ENCODE measurements around the gene RIMS1. TPM values are rescaled to one million over a fixed set of nuclear protein-coding genes. Genes with fewer than 3 reads are reported as not detected.
A peak's percentile ranks its signal among the peaks of the same experiment; 100 is the strongest.

Gene RIMS1
- total and polyA plus RNA-seq, 4 donors = 0.14 to 5.7 (median 1.6) TPM

- no peaks in the 10 kb centered on the region for H3K4me1 ChIP-seq (ENCODE audit: control insufficient read depth in 5 of 5, insufficient read depth in 5 of 5, low read length in 5 of 5)
- 42 to 67% methylated on average over 2 of the region's 2 CpGs for WGBS, 2 donors
- no peak for ATAC-seq (ENCODE audit: insufficient read depth, low FRiP score)
- H3K9me3 ChIP-seq (ENCODE audit: control insufficient read depth in 4 of 4, insufficient read depth in 3 of 4, low read length in 3 of 4) = no peaks in the 10 kb centered on the region
- H3K9ac ChIP-seq (ENCODE audit: insufficient read depth in 1 of 2, low read length in 2 of 2) = no peak overlapping the region
- no peak for TF ChIP-seq CTCF (IDR thresholded peaks at IDR 0.05; ENCODE audit: control extremely low read depth, extremely low read depth)
- H3K27ac ChIP-seq (ENCODE audit: low read depth in 1 of 2, low read length in 1 of 2) = no peak overlapping the region
- H3K36me3 ChIP-seq (ENCODE audit: control insufficient read depth in 4 of 4, insufficient read depth in 4 of 4, low read length in 4 of 4) = no peaks in the 10 kb centered on the region
- H3K4me3 ChIP-seq = no peak overlapping the region
- no peak for DNase-seq
- H3K27me3 ChIP-seq (ENCODE audit: control insufficient read depth in 3 of 3, insufficient read depth in 3 of 3, low read length in 2 of 3) = no peaks in the 10 kb centered on the region
Observed at GRCh38 chr6:72031471-72031870, 145.1 kb downstream of the RIMS1 start.

- Histone ChIP-seq H3K4me3 (no peak overlapping the region), H3K9ac (ENCODE audit: insufficient read depth in 1 of 2, low read length in 2 of 2) (no peak overlapping the region), H3K27me3 (ENCODE audit: control insufficient read depth in 3 of 3, insufficient read depth in 3 of 3, low read length in 2 of 3) (no peaks in the 10 kb centered on the region), H3K36me3 (ENCODE audit: control insufficient read depth in 4 of 4, insufficient read depth in 4 of 4, low read length in 4 of 4) (no peaks in the 10 kb centered on the region), H3K9me3 (ENCODE audit: control insufficient read depth in 4 of 4, insufficient read depth in 3 of 4, low read length in 3 of 4) (no peaks in the 10 kb centered on the region), H3K27ac (ENCODE audit: low read depth in 1 of 2, low read length in 1 of 2) (no peak overlapping the region), H3K4me1 (ENCODE audit: control insufficient read depth in 5 of 5, insufficient read depth in 5 of 5, low read length in 5 of 5) (peaks cover 0 to 3% (median 0%) of the 10 kb centered on the region in 5 donors)
- no peak for TF ChIP-seq CTCF (IDR thresholded peaks at IDR 0.05; ENCODE audit: control extremely low read depth, extremely low read depth)
- DNase-seq = no peak
- WGBS, 2 donors = 41 to 82% methylated on average over 2 of the region's 2 CpGs
- ATAC-seq (ENCODE audit: insufficient read depth, low FRiP score) = peak; percentile 31
Observed at GRCh38 chr6:72032086-72032485, 145.7 kb downstream of the RIMS1 start.

- no peak overlapping the region for H3K4me3 ChIP-seq
- H3K36me3 ChIP-seq (ENCODE audit: control insufficient read depth in 4 of 4, insufficient read depth in 4 of 4, low read length in 4 of 4) = no peaks in the 10 kb centered on the region
- peaks cover 0 to 4% (median 0%) of the 10 kb centered on the region in 5 donors for H3K4me1 ChIP-seq (ENCODE audit: control insufficient read depth in 5 of 5, insufficient read depth in 5 of 5, low read length in 5 of 5)
- ATAC-seq (ENCODE audit: insufficient read depth, low FRiP score) = no peak
- no peaks in the 10 kb centered on the region for H3K27me3 ChIP-seq (ENCODE audit: control insufficient read depth in 3 of 3, insufficient read depth in 3 of 3, low read length in 2 of 3)
- DNase-seq = peak in 1 of 3 donors; percentile 51
- H3K9ac ChIP-seq (ENCODE audit: insufficient read depth in 1 of 2, low read length in 2 of 2) = no peak overlapping the region
- H3K9me3 ChIP-seq (ENCODE audit: control insufficient read depth in 4 of 4, insufficient read depth in 3 of 4, low read length in 3 of 4) = no peaks in the 10 kb centered on the region
- no peak overlapping the region for H3K27ac ChIP-seq (ENCODE audit: low read depth in 1 of 2, low read length in 1 of 2)
- no peak for TF ChIP-seq CTCF (IDR thresholded peaks at IDR 0.05; ENCODE audit: control extremely low read depth, extremely low read depth)
Observed at GRCh38 chr6:72035486-72035885, 149.1 kb downstream of the RIMS1 start.

GRCh38 chr6:72035966-72036365 lies 149.6 kb downstream of the RIMS1 start:
- no peak overlapping the region for H3K9ac ChIP-seq (ENCODE audit: insufficient read depth in 1 of 2, low read length in 2 of 2)
- no peak overlapping the region for H3K4me3 ChIP-seq
- no peak for TF ChIP-seq CTCF (IDR thresholded peaks at IDR 0.05; ENCODE audit: control extremely low read depth, extremely low read depth)
- peaks cover 0 to 4% (median 0%) of the 10 kb centered on the region in 5 donors for H3K4me1 ChIP-seq (ENCODE audit: control insufficient read depth in 5 of 5, insufficient read depth in 5 of 5, low read length in 5 of 5)
- 71 to 91% methylated on average over 1 of the region's 1 CpG for WGBS, 2 donors
- DNase-seq = no peak
- no peaks in the 10 kb centered on the region for H3K36me3 ChIP-seq (ENCODE audit: control insufficient read depth in 4 of 4, insufficient read depth in 4 of 4, low read length in 4 of 4)
- ATAC-seq (ENCODE audit: insufficient read depth, low FRiP score) = peak; percentile 12
- no peaks in the 10 kb centered on the region for H3K27me3 ChIP-seq (ENCODE audit: control insufficient read depth in 3 of 3, insufficient read depth in 3 of 3, low read length in 2 of 3)
- no peak overlapping the region for H3K27ac ChIP-seq (ENCODE audit: low read depth in 1 of 2, low read length in 1 of 2)
- no peaks in the 10 kb centered on the region for H3K9me3 ChIP-seq (ENCODE audit: control insufficient read depth in 4 of 4, insufficient read depth in 3 of 4, low read length in 3 of 4)
